ENCODE data around the gene QKI. TPM values are rescaled to one million over a fixed set of nuclear protein-coding genes. Genes with fewer than 3 reads are reported as not detected.

QKI gene
- total RNA-seq, 3 donors from 2014 or later, result 158 to 304 (median 172) TPM

DNA sequence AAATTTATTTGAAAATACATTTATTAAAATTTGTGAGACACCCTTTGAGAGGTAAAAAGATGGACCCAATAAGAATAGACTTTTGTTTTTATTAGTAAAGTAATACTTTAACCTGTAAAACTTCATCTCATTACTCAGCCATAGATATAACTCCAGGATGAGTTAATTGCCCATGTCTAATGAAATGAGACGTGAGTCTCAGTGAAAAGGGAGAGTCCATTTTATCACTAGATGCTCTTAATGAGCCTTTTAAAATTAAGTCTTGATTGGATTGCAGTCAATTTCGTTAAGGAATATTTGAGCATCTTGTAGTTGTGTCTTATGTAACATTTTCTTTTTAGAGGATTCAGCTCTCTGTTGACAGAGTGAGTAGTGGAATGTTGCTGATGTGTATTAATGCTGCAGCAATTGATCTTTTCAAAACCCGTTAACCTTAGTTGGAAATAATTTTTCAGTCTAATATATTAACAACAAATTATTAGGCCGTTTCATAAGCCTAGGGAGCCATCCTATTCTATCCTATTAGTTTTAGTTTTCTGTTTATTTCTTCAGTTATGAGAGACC lies 77.3 kb downstream of the QKI start:
- Histone ChIP-seq H3K9me3 (no peaks in the 10 kb centered on the region), H3K36me3 (no peaks in the 10 kb centered on the region), H3K27me3 (no peaks in the 10 kb centered on the region), H3K4me3 (no peak overlapping the region), H3K4me1 (peaks cover 0 to 4% of the 10 kb centered on the region in 2 donors), H3K27ac (peak overlapping the region in 1 of 2 donors; percentile 71)
- no peak for DNase-seq (ENCODE audit: low spot score in 2 of 2)
- intact Hi-C loops (cut with DNase I; ENCODE audit: low total_unique reads), result no loop called here
- TF ChIP-seq POLR2A (IDR thresholded peaks at IDR 0.05), result no peak
- no peak for TF ChIP-seq POLR2AphosphoS5 (IDR thresholded peaks at IDR 0.05)
- TF ChIP-seq, protein P1, sequence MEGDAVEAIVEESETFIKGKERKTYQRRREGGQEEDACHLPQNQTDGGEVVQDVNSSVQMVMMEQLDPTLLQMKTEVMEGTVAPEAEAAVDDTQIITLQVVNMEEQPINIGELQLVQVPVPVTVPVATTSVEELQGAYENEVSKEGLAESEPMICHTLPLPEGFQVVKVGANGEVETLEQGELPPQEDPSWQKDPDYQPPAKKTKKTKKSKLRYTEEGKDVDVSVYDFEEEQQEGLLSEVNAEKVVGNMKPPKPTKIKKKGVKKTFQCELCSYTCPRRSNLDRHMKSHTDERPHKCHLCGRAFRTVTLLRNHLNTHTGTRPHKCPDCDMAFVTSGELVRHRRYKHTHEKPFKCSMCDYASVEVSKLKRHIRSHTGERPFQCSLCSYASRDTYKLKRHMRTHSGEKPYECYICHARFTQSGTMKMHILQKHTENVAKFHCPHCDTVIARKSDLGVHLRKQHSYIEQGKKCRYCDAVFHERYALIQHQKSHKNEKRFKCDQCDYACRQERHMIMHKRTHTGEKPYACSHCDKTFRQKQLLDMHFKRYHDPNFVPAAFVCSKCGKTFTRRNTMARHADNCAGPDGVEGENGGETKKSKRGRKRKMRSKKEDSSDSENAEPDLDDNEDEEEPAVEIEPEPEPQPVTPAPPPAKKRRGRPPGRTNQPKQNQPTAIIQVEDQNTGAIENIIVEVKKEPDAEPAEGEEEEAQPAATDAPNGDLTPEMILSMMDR (IDR thresholded peaks at IDR 0.05), result no peak

DNA sequence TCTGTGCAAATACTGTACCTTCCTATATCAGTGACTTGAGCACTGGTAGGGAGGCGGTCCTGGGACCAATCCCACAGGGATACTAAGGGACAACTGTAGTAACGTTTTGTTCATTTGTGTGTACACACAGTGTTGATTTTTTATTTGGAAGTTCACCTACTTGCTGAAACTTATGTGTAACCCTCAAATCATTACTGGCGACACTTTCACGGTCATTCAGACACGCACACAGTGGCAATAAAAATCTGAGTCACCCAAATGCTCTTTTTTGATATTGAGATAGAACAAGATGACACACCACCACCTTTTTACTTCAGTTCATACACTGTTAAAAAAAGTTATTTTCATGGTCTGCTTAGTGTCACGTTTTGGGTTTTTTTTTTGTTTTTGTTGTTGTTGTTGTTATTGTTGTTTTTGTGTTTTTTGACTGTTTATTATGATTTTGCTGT lies 79.8 kb downstream of the QKI start:
- intact Hi-C loops (cut with DNase I; ENCODE audit: low total_unique reads), result no loop called here

DNA sequence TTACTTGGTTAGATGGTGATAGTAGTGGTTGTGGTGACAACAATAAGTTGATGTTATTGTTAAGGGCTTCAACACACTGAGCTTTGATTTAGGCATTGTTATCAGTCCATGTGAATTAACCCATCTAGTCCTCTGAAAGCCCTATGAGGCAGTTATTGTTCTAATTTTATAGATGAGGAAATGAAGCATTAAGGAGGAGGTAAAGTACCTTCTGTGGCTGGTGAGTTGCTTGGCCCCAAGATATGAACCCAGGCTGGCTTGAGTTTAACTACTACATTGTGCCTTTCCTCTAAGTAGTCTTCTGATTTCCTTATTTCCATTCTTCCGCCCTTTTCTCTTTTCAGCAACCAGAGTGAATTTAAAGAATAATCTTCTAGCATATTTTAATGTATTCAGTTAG lies 81.7 kb downstream of the QKI start:
- Histone ChIP-seq H3K9me3 (no peaks in the 10 kb centered on the region), H3K4me1 (no peaks in the 10 kb centered on the region), H3K27ac (no peak overlapping the region), H3K36me3 (no peaks in the 10 kb centered on the region), H3K27me3 (no peaks in the 10 kb centered on the region), H3K4me3 (no peak overlapping the region)
- intact Hi-C loops (cut with DNase I; ENCODE audit: low total_unique reads), result no loop called here
- TF ChIP-seq, protein P1 (IDR thresholded peaks at IDR 0.05), result no peak
- TF ChIP-seq POLR2A (IDR thresholded peaks at IDR 0.05), result no peak
- TF ChIP-seq POLR2AphosphoS5 (IDR thresholded peaks at IDR 0.05), result no peak
- no peak for DNase-seq (ENCODE audit: low spot score in 2 of 2)

More for the DNA sequence above, 79.8 kb downstream of the QKI start:
- TF ChIP-seq, protein P1 (IDR thresholded peaks at IDR 0.05), result no peak
- TF ChIP-seq POLR2AphosphoS5 (IDR thresholded peaks at IDR 0.05) (no peak), POLR2A (IDR thresholded peaks at IDR 0.05) (no peak)
- Histone ChIP-seq H3K36me3 (no peaks in the 10 kb centered on the region), H3K9me3 (no peaks in the 10 kb centered on the region), H3K4me1 (no peaks in the 10 kb centered on the region), H3K27ac (no peak overlapping the region), H3K27me3 (no peaks in the 10 kb centered on the region), H3K4me3 (no peak overlapping the region)
- DNase-seq (ENCODE audit: low spot score in 2 of 2), result no peak

DNA sequence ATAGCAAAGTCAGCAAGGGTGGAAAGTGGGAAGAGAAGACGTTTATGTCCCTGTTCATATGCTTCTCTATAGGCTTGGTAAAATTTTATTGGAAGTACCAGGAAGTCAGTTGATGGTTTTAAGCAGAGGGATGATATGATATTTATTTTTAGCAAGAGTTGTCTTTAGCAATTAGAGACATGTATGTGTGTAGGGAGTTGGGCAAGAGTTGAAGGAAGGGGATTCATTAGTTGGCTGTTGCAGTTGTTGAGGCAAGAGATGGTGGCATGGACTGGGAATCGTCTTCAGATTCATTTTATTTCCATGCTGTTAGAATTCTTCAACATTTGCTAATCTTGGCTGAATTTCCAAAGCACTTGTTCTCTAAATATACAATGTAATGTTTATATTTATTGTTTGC lies 85.6 kb downstream of the QKI start:
- no peak for DNase-seq (ENCODE audit: low spot score in 2 of 2)
- no peaks in the 10 kb centered on the region for H3K27me3 ChIP-seq
- H3K4me3 ChIP-seq, result no peak overlapping the region
- intact Hi-C loops (cut with DNase I; ENCODE audit: low total_unique reads), result no loop called here
- no peak overlapping the region for H3K27ac ChIP-seq
- H3K4me1 ChIP-seq, result no peaks in the 10 kb centered on the region
- no peaks in the 10 kb centered on the region for H3K36me3 ChIP-seq
- TF ChIP-seq POLR2A (IDR thresholded peaks at IDR 0.05) (no peak), POLR2AphosphoS5 (IDR thresholded peaks at IDR 0.05) (no peak)
- TF ChIP-seq, protein P1 (IDR thresholded peaks at IDR 0.05), result no peak
- H3K9me3 ChIP-seq, result peaks cover 0 to 4% of the 10 kb centered on the region in 2 donors

DNA sequence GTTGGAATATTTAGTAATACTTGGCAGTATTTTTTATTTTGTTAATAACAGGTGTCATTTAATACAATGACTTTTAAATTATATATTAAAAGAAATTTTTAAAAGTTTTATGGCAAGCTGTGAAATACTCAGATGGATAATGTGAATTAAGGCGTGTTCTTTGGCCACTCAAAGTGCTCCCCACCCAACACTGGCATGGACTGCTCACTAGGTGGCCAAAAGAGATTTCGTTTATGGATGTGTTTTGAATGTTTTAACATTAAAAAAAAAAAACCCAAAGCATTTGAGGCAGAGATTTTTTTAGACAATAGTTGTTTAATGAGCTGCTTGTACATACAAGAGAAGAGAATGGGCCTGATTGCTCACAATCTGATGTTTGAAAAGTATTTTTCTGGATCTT lies 86.5 kb downstream of the QKI start:
- intact Hi-C loops (cut with DNase I; ENCODE audit: low total_unique reads), result no loop called here
- TF ChIP-seq, protein P1 (IDR thresholded peaks at IDR 0.05), result peak in 1 of 3 donors; percentile 16
- TF ChIP-seq POLR2AphosphoS5 (IDR thresholded peaks at IDR 0.05) (no peak), POLR2A (IDR thresholded peaks at IDR 0.05) (no peak)
- peaks cover 0 to 8% of the 10 kb centered on the region in 2 donors for H3K9me3 ChIP-seq
- no peak overlapping the region for H3K27ac ChIP-seq
- no peaks in the 10 kb centered on the region for H3K4me1 ChIP-seq
- DNase-seq (ENCODE audit: low spot score in 2 of 2), result no peak
- H3K27me3 ChIP-seq, result no peaks in the 10 kb centered on the region
- no peak overlapping the region for H3K4me3 ChIP-seq
- H3K36me3 ChIP-seq, result no peaks in the 10 kb centered on the region

All from breast epithelium (tissue), 4 donors.